ENCODE measurements around the gene PCBP3. TPM values are rescaled to one million over a fixed set of nuclear protein-coding genes. Genes with fewer than 3 reads are reported as not detected.
A peak's percentile ranks its signal among the peaks of the same experiment; 100 is the strongest.

Gene PCBP3
- total and polyA plus RNA-seq, 2 of the 8 experiments (the other 6 are each of a cell fraction or from before 2014, with no cell fraction given), result 3.5 to 6.3 TPM

DNA sequence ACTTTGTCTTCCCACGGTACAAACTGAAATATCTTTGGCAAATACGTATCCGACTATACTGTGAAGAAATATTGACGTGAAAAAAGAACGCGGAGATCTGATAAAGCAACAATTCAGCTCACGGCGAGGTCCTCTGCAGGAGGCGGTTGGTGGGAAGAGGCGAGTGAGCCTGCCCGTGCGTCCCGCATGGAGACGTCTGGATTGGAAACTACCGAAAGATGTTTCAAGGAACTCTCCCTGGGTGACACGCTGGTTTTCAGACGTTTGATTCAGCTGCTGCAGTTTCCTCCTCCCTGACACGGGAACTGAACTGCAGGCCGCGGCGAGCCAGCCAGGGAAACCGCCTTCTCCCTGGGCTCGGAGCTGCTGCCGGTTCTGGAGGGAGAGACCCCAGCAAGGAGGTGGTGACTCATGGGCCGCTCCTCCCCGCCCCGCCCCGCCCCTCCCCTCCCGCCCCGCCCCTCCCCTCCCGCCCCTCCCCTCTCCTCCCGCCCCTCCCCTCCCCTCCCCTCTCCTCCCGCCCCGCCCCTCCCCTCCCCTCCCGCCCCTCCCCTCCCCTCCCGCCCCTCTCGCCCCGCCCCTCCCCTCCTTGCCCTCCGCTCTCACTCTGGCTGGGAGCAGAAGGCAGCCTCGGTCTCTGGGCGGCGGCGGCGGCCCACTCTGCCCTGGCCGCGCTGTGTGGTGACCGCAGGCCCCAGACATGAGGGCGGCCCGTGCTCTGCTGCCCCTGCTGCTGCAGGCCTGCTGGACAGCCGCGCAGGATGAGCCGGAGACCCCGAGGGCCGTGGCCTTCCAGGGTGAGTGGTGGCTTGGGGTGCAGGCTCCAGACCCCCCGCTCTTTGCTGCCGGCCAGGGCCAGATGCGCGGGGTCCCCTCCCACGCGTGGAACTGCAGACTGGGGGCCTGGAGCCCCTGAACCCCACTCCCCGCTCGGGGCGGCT, 337.9 kb downstream of the PCBP3 start, which contains the start of gene COL6A1:
TSS of gene COL6A1 (plus strand) at position 620 of the 941 bp plus-strand sequence. CDS start at position 701, 81 bp downstream.
- Histone ChIP-seq H3K23ac (ENCODE audit: insufficient read length) (no peak within 1 kb of the TSS), H4K91ac (replicated peaks; ENCODE audit: insufficient read length, low read length) (peak within 1 kb of the TSS; percentile 88), H2BK20ac (ENCODE audit: low read length) (no peak within 1 kb of the TSS), H3K14ac (ENCODE audit: insufficient read length) (no peak within 1 kb of the TSS), H2BK120ac (replicated peaks; ENCODE audit: low read depth, low read length) (no peak within 1 kb of the TSS), H4K8ac (ENCODE audit: extremely low read depth, insufficient read depth, low read length) (peak within 1 kb of the TSS; percentile 31; the same call in 1 of the 2 replicates), H3K18ac (ENCODE audit: extremely low read depth, low read length) (peak within 1 kb of the TSS; percentile 60), H2BK15ac (ENCODE audit: low read length) (0 out of 2 replicates have a peak within 1 kb of the TSS, but pooled peaks have one; percentile 25), H3K23me2 (ENCODE audit: low read depth, low read length) (peaks cover 19% of the 10 kb centered on the region; the same call in 1 of the 2 replicates), H3K27ac (ENCODE audit: low read depth, low read length) (no peak within 1 kb of the TSS), H2AK5ac (ENCODE audit: low read depth, low read length) (peak within 1 kb of the TSS; percentile 13; the same call in 1 of the 2 replicates), H3K4me3 (ENCODE audit: extremely low read depth in 1 of 4, insufficient read depth in 2 of 4, low read depth in 3 of 4, low read length in 4 of 4) (peak within 1 kb of the TSS; percentile 62 to 91 (median 76)), H2BK12ac (ENCODE audit: low read depth, low read length) (peak within 1 kb of the TSS; percentile 23; the same call in 1 of the 2 replicates), H3K56ac (replicated peaks; ENCODE audit: insufficient read length, low read depth, low read length) (peak within 1 kb of the TSS; percentile 67), H2BK5ac (ENCODE audit: low read depth, low read length) (peak within 1 kb of the TSS; percentile 49; the same call in 1 of the 2 replicates), H4K20me1 (replicated peaks in 1 of 2; ENCODE audit: control insufficient read depth in 1 of 2, insufficient read depth in 2 of 2, low read length in 2 of 2) (peaks cover 0 to 6% of the 10 kb centered on the region in 2 experiments), H3K36me3 (ENCODE audit: control insufficient read depth in 2 of 4, insufficient read depth in 4 of 4, low read length in 3 of 4) (peaks cover 0 to 21% (median 7%) of the 10 kb centered on the region in 4 experiments; a peak in 4 of 8 replicates), H3K27me3 (replicated peaks in 1 of 4; ENCODE audit: control insufficient read depth in 3 of 4, extremely low read depth in 1 of 4, insufficient read depth in 3 of 4, low read length in 3 of 4) (peaks cover 0 to 18% (median 5%) of the 10 kb centered on the region in 4 experiments; a peak in 4 of 7 replicates), H3K4me2 (ENCODE audit: insufficient read depth in 1 of 2, low read depth in 2 of 2, low read length in 2 of 2) (peak within 1 kb of the TSS; percentile 68 to 99), H3K79me1 (ENCODE audit: low read depth, low read length) (peaks cover 4% of the 10 kb centered on the region; the same call in 1 of the 2 replicates), H2AFZ (ENCODE audit: low read length) (no peak within 1 kb of the TSS), H3K4ac (replicated peaks; ENCODE audit: insufficient read length, low read depth, low read length) (peak within 1 kb of the TSS; percentile 83), H3K4me1 (replicated peaks in 1 of 4; ENCODE audit: control insufficient read depth in 3 of 4, insufficient read depth in 4 of 4, low read length in 3 of 4) (peaks cover 0 to 26% (median 11%) of the 10 kb centered on the region in 4 experiments; a peak in 6 of 7 replicates), H3K79me2 (ENCODE audit: control insufficient read depth in 1 of 2, insufficient read depth in 2 of 2, low read length in 2 of 2) (0 out of 4 replicates have a peak, but pooled peaks cover 0 to 4% of the 10 kb centered on the region in 2 experiments), H4K5ac (ENCODE audit: insufficient read length, low read depth, low read length) (peak within 1 kb of the TSS; percentile 52), H3K9me3 (ENCODE audit: insufficient read depth in 2 of 2, low read depth in 1 of 2, low read length in 1 of 2) (no peaks in the 10 kb centered on the region), H3K9ac (replicated peaks in 1 of 4; ENCODE audit: extremely low read depth in 1 of 4, low read depth in 3 of 4, low read length in 3 of 4) (peak within 1 kb of the TSS; percentile 18 to 67 (median 44); a peak in 5 of 7 replicates)
- WGBS, 2 experiments (ENCODE audit: extremely low coverage in 1 of 2, insufficient coverage in 1 of 2, insufficient read length in 1 of 2, insufficient replicate concordance in 2 of 2, low coverage in 1 of 2, low lambda C conversion rate in 2 of 2, missing lambda C conversion rate in 1 of 2), result 4% methylated on average over 42 of the region's 63 CpGs; no CpG with 5 or more reads in 1 of the 2 experiments
- peak; percentile 32 for FAIRE-seq
- ChIA-PET POLR2A (ENCODE audit: partially characterized antibody) (interaction anchor here (0.7 to 1.4 kb wide), 5 partner anchors 30 to 162 kb away, joined by 3 to 6 read pairs (median 3); no protein-coding TSS in a partner anchor), CTCF (ENCODE audit: partially characterized antibody) (interaction anchor here (0.7 to 1.5 kb wide), 5 partner anchors 8 to 118 kb away, joined by 3 to 6 read pairs (median 4); no protein-coding TSS in a partner anchor)
- DNase-seq (ENCODE audit: low read depth in 1 of 2, low spot score in 2 of 2), result peak in 1 of 2 experiments; percentile 85
- peak; percentile 50 for TF ChIP-seq TAF1 (IDR thresholded peaks at IDR 0.05; ENCODE audit: low read depth, low read length)
- no peak for TF ChIP-seq EGR1 (IDR thresholded peaks at IDR 0.05; ENCODE audit: borderline replicate concordance, low read depth, low read length)
- TF ChIP-seq, protein P1, sequence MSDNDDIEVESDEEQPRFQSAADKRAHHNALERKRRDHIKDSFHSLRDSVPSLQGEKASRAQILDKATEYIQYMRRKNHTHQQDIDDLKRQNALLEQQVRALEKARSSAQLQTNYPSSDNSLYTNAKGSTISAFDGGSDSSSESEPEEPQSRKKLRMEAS (IDR thresholded peaks at IDR 0.05), result no peak
- peak; percentile 78 for TF ChIP-seq TBP (IDR thresholded peaks at IDR 0.05; ENCODE audit: low read depth, low read length)
- no peak for TF ChIP-seq POU5F1 (IDR thresholded peaks at IDR 0.05; ENCODE audit: low read depth, low read length)
- 0 out of 4 replicates have a peak, but pooled peaks of 1 of the 2 experiments have one; percentile 17 for TF ChIP-seq HDAC2 (IDR thresholded peaks at IDR 0.05; ENCODE audit: borderline replicate concordance in 1 of 2, low read depth in 2 of 2, low read length in 2 of 2)
- no peak for TF ChIP-seq POLR2AphosphoS5 (IDR thresholded peaks at IDR 0.05; ENCODE audit: low read depth, low read length)
- peak; percentile 33; the same call in 1 of the 2 replicates for TF ChIP-seq E2F6 (IDR thresholded peaks at IDR 0.05)
